Activated CD4-positive, alpha-beta T cell treated with anti-CD3 and anti-CD28 coated beads for 36 hours (primary cell): ENCODE data around the gene NUDT9. TPM values are rescaled to one million over a fixed set of nuclear protein-coding genes. Genes with fewer than 3 reads are reported as not detected.
"Not testable (repeated sequence)": the region's sequence is repeated elsewhere in the genome, so short reads cannot be mapped to it uniquely, and the experiment has no call there.

Source experiments
- ATAC-seq: fragments of 200-7000 bp; cut with Tn5 transposase; one replicate; pipeline ENCODE4 v1.10.0; 2021; ENCODE audit warnings: mild to moderate bottlenecking, moderate library complexity
- CTCF ChIA-PET: fragments of 350-600 bp; sonication (Branson Sonifier 250); formaldehyde crosslinking; loops from one replicate; lab custom pipeline; 2021; ENCODE audit warnings: antibody characterized with exemption; lab: Charles Lee
- POLR2A ChIA-PET: fragments of 350-600 bp; sonication (Branson Sonifier 250); formaldehyde crosslinking; loops from one replicate; lab custom pipeline; 2021; ENCODE audit warnings: antibody characterized with exemption, inconsistent platforms; lab: Charles Lee
- DNase-seq: peaks from one replicate; pipeline ENCODE4 v3.0.0-alpha.2; 2020
- H3K27ac Mint-ChIP-seq: one replicate; pipeline ENCODE4 v1.8.0; 2021; ENCODE audit warnings: mixed read lengths
- H3K27me3 Mint-ChIP-seq: one replicate; pipeline ENCODE4 v1.8.0; 2021; ENCODE audit warnings: mixed read lengths
- H3K36me3 Mint-ChIP-seq: one replicate; pipeline ENCODE4 v1.8.0; 2021; ENCODE audit warnings: low read depth, mixed read lengths
- H3K4me1 Mint-ChIP-seq: one replicate; pipeline ENCODE4 v1.8.0; 2021; ENCODE audit warnings: mixed read lengths
- H3K4me3 Mint-ChIP-seq: one replicate; pipeline ENCODE4 v1.8.0; 2021; ENCODE audit warnings: mild to moderate bottlenecking, moderate library complexity, mixed read lengths
- H3K9me3 Mint-ChIP-seq: one replicate; pipeline ENCODE4 v1.8.0; 2021; ENCODE audit warnings: low read depth, mixed read lengths
- intact Hi-C, 2 experiments: fragments of 100-400 bp; cut with DNase I in 1 of 2; cut with micrococcal nuclease in 1 of 2; formaldehyde crosslinking; loops; one replicate each; pipeline versions ENCODE4 v1.14.2 to v1.15.1; 2022 to 2024; cut with DNase I, micrococcal nuclease
- total RNA-seq, 2 experiments: library from RNA; stranded (reverse); gene quantifications; one replicate each; pipeline ENCODE4 v1.2.3, GENCODE V29; 2021

The NUDT9 gene
- total RNA-seq, 2 experiments from 2014 or later, result 9.8 to 13.3 TPM

- CTCF ChIA-PET, H3K9me3 Mint-ChIP-seq, DNase-seq, H3K36me3 Mint-ChIP-seq, POLR2A ChIA-PET, H3K27me3 Mint-ChIP-seq, ATAC-seq: not testable (repeated sequence)
- H3K4me1 Mint-ChIP-seq, result peaks cover 45% of the 10 kb centered on the region
- H3K27ac Mint-ChIP-seq, result peak overlapping the region; percentile 43
- peak overlapping the region; percentile 86 for H3K4me3 Mint-ChIP-seq
- intact Hi-C loops, result loop anchor here (5.0 to 10.0 kb wide), 5 partner anchors 187 to 1691 kb away; partner anchors contain the start of genes KLHL8 (in 1 of the 2), PKD2 (in 1 of the 2) and TIGD2 (in 1 of the 2)
Observed at GRCh38 chr4:87424099-87424543, 1.7 kb downstream of the NUDT9 start.

DNA sequence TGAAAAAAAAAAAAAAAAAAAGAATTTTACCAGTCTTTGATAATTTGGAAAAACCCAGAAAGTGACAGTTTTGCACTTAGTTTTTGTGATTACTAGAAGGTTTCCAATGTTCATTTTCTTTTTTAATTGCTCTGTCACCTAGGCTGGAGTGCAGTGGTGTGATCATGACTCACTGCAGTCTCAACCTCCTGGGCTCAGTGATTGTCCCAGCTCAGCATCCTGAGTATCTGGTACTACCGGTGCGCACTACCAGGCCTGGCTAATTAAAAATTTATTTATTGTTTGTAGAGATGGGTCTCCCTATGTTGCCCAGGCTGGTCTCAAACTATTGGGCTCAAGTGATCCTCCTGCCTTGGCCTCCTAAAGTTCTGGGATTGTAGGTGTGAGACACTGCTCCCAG is 3.3 kb downstream of the NUDT9 start:
- Mint-ChIP-seq H3K27me3 (no peaks in the 10 kb centered on the region), H3K9me3 (no peaks in the 10 kb centered on the region), H3K4me1 (peaks cover 55% of the 10 kb centered on the region), H3K4me3 (no peak overlapping the region), H3K27ac (no peak overlapping the region), H3K36me3 (no peaks in the 10 kb centered on the region)
- DNase-seq, result peak; percentile 41
- ChIA-PET POLR2A (no interaction called here), CTCF (interaction anchor here (0.6 to 0.7 kb wide), 2 partner anchors 29 to 81 kb away, joined by 3 to 4 read pairs; no protein-coding TSS in a partner anchor)
- no peak for ATAC-seq
- intact Hi-C loops, result loop anchor here in 1 of 2 experiments (10.0 kb wide), 2 partner anchors 421 to 1689 kb away; partner anchors contain the start of gene TIGD2

GRCh38 chr4:87426865-87427517 is 4.6 kb downstream of the NUDT9 start:
- CTCF ChIA-PET, result no interaction called here
- Mint-ChIP-seq H3K4me3 (no peak overlapping the region), H3K36me3 (no peaks in the 10 kb centered on the region), H3K27ac (no peak overlapping the region), H3K9me3 (no peaks in the 10 kb centered on the region), H3K4me1 (peaks cover 55% of the 10 kb centered on the region), H3K27me3 (no peaks in the 10 kb centered on the region)
- DNase-seq, result no peak
- intact Hi-C loops, result loop anchor here in 1 of 2 experiments (10.0 kb wide), 2 partner anchors 422 to 1688 kb away; partner anchors contain the start of gene TIGD2
- POLR2A ChIA-PET, result no interaction called here
- ATAC-seq, result no peak

DNA sequence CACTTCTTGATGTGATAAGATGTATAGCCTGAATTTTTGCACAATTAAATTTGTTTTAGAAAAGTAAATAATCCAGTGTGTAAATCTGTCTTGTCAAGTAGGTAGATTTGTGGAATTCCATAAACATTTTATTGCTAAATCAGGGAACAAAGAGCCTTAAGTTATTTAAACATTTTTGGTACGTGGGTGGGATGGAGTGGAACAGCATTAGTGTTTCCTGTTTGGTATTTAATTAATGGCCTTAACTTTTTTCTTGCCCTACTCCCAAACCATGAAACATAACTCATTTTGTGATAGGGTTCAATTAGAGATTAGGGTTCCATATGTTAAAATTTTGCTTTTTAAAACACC is 5.1 kb downstream of the NUDT9 start:
- DNase-seq, result no peak
- Mint-ChIP-seq H3K4me1 (peaks cover 58% of the 10 kb centered on the region), H3K36me3 (no peaks in the 10 kb centered on the region), H3K27me3 (no peaks in the 10 kb centered on the region), H3K4me3 (no peak overlapping the region), H3K9me3 (no peaks in the 10 kb centered on the region), H3K27ac (no peak overlapping the region)
- ChIA-PET CTCF (no interaction called here), POLR2A (no interaction called here)
- intact Hi-C loops, result loop anchor here in 1 of 2 experiments (10.0 kb wide), 2 partner anchors 423 to 1687 kb away; partner anchors contain the start of gene TIGD2
- ATAC-seq, result no peak

DNA sequence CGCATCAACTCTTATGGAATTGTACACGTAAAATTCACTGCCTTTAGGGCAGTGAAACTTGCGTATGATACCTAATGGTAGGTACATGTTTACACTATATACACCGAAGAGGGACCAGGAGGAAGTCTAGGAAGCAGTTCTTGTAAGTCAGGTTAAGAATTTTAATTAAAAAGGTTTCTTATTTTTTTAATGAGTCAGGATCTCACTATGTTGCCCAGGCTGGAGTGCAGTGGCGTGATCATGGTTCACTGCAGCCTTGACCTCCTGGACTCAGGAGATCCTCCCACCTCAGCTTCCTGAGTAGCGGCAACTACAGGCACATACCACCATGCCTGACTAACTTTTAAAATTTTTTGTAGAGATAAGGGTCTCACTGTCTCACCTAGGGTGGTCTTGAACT is 6.6 kb downstream of the NUDT9 start:
- no peak overlapping the region for H3K4me3 Mint-ChIP-seq
- intact Hi-C loops, result loop anchor here in 1 of 2 experiments (10.0 kb wide), 2 partner anchors 424 to 1686 kb away; partner anchors contain the start of gene TIGD2
- POLR2A ChIA-PET, result no interaction called here
- no peaks in the 10 kb centered on the region for H3K27me3 Mint-ChIP-seq
- H3K9me3 Mint-ChIP-seq, result no peaks in the 10 kb centered on the region
- CTCF ChIA-PET, result no interaction called here
- H3K27ac Mint-ChIP-seq, result no peak overlapping the region
- H3K4me1 Mint-ChIP-seq, result peaks cover 55% of the 10 kb centered on the region
- DNase-seq (no peak), ATAC-seq (no peak)
- H3K36me3 Mint-ChIP-seq, result no peaks in the 10 kb centered on the region

GRCh38 chr4:87430038-87430437 is 7.7 kb downstream of the NUDT9 start:
- no peaks in the 10 kb centered on the region for H3K36me3 Mint-ChIP-seq
- H3K27ac Mint-ChIP-seq, result no peak overlapping the region
- H3K9me3 Mint-ChIP-seq, result no peaks in the 10 kb centered on the region
- ATAC-seq (no peak), DNase-seq (no peak)
- POLR2A ChIA-PET, result no interaction called here
- CTCF ChIA-PET, result no interaction called here
- intact Hi-C loops, result no loop called here
- H3K27me3 Mint-ChIP-seq, result no peaks in the 10 kb centered on the region
- H3K4me1 Mint-ChIP-seq, result peaks cover 47% of the 10 kb centered on the region
- no peak overlapping the region for H3K4me3 Mint-ChIP-seq

GRCh38 chr4:87433342-87433741 is 11.0 kb downstream of the NUDT9 start:
- H3K27me3 Mint-ChIP-seq, result no peaks in the 10 kb centered on the region
- H3K27ac Mint-ChIP-seq, result no peak overlapping the region
- ChIA-PET POLR2A (no interaction called here), CTCF (interaction anchor here (1.2 kb wide), 1 partner anchor 523 kb away, joined by 3 read pairs; no protein-coding TSS in a partner anchor)
- H3K36me3 Mint-ChIP-seq, result peaks cover 13% of the 10 kb centered on the region
- H3K9me3 Mint-ChIP-seq, result no peaks in the 10 kb centered on the region
- no peak for DNase-seq
- H3K4me3 Mint-ChIP-seq, result no peak overlapping the region
- intact Hi-C loops, result no loop called here
- no peak for ATAC-seq
- peaks cover 28% of the 10 kb centered on the region for H3K4me1 Mint-ChIP-seq

DNA sequence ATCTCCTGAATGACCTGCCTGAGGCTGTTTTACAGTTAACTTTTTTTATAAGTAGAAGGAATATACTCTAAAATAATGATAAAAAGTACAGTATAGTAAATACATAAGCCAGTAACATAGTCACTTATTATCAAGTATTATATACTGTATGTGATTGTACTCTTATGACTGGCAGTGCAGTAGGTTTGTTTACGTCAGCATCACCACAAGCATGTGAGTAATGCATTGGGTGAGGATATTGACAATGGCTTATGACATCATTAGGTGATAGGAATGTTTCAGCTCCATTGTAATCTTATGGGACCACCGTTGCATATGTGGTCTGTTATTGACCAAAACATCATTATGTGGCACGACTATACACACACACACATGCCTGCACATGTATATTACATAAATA is 20.5 kb downstream of the NUDT9 start:
- Mint-ChIP-seq H3K9me3 (no peaks in the 10 kb centered on the region), H3K36me3 (peaks cover 24% of the 10 kb centered on the region), H3K4me1 (no peaks in the 10 kb centered on the region), H3K27ac (no peak overlapping the region), H3K4me3 (no peak overlapping the region), H3K27me3 (no peaks in the 10 kb centered on the region)
- ATAC-seq, result no peak
- no peak for DNase-seq
- ChIA-PET POLR2A (no interaction called here), CTCF (interaction anchor here (0.7 kb wide), 1 partner anchor 87 kb away, joined by 3 read pairs; no protein-coding TSS in a partner anchor)
- intact Hi-C loops, result no loop called here

GRCh38 chr4:87444741-87445140 is 22.4 kb downstream of the NUDT9 start:
- Mint-ChIP-seq H3K36me3 (peaks cover 18% of the 10 kb centered on the region), H3K4me1 (no peaks in the 10 kb centered on the region), H3K4me3 (no peak overlapping the region), H3K9me3 (no peaks in the 10 kb centered on the region), H3K27ac (no peak overlapping the region), H3K27me3 (no peaks in the 10 kb centered on the region)
- ChIA-PET CTCF (interaction anchor here (2.2 kb wide), 1 partner anchor 82 kb away, joined by 6 read pairs; no protein-coding TSS in a partner anchor), POLR2A (no interaction called here)
- DNase-seq (no peak), ATAC-seq (no peak)
- intact Hi-C loops, result no loop called here

DNA sequence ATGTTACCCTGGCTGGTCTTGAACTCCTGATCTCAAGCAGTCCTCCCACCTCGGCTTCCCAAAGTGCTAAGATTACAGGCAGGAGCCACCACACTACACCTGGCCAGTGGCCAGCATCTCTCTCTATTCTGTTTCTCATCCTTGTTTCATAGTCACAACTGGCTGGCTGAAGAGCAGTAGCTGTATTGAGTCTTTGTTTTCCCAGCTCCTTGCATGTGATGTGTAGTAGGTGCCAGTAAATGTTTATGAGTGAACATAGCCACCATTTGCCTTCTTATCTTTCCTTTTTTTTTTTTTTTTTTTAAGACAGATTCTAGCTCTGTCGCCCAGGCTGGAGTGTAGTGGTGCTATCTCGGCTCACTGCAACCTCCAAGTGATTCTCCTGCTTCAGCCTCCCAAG is 23.6 kb downstream of the NUDT9 start:
- no peak for DNase-seq
- Mint-ChIP-seq H3K4me1 (no peaks in the 10 kb centered on the region), H3K27me3 (no peaks in the 10 kb centered on the region), H3K4me3 (no peak overlapping the region), H3K36me3 (peaks cover 21% of the 10 kb centered on the region), H3K27ac (no peak overlapping the region), H3K9me3 (no peaks in the 10 kb centered on the region)
- intact Hi-C loops, result no loop called here
- no peak for ATAC-seq
- POLR2A ChIA-PET, result no interaction called here
- CTCF ChIA-PET, result interaction anchor here (0.6 to 2.2 kb wide), 2 partner anchors 83 to 952 kb away, joined by 3 to 6 read pairs; no protein-coding TSS in a partner anchor

GRCh38 chr4:87446375-87446774 is 24.0 kb downstream of the NUDT9 start:
- intact Hi-C loops, H3K4me1 Mint-ChIP-seq, H3K4me3 Mint-ChIP-seq, POLR2A ChIA-PET, H3K9me3 Mint-ChIP-seq, ATAC-seq, DNase-seq, H3K27me3 Mint-ChIP-seq, H3K27ac Mint-ChIP-seq: not testable (repeated sequence)
- peaks cover 24% of the 10 kb centered on the region for H3K36me3 Mint-ChIP-seq
- CTCF ChIA-PET, result interaction anchor here (0.6 kb wide), 1 partner anchor 953 kb away, joined by 3 read pairs; no protein-coding TSS in a partner anchor

DNA sequence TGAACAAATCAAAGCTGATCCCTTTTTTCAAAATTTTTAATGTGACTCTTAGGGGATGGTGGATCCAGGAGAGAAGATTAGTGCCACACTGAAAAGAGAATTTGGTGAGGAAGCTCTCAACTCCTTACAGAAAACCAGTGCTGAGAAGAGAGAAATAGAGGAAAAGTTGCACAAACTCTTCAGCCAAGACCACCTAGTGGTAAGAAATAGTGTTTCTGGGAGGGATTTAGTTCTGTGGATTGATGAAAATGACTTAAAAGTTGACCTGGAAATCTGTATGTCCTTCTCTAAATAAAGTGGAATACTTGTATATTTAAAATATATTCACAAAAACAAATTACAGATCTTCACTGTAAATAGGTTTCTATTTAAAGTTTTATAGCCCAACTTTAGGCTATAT is 29.2 kb downstream of the NUDT9 start:
- Mint-ChIP-seq H3K9me3 (no peaks in the 10 kb centered on the region), H3K27me3 (no peaks in the 10 kb centered on the region), H3K36me3 (peaks cover 21% of the 10 kb centered on the region), H3K4me3 (no peak overlapping the region), H3K4me1 (no peaks in the 10 kb centered on the region), H3K27ac (no peak overlapping the region)
- intact Hi-C loops, result no loop called here
- DNase-seq, result no peak
- ChIA-PET POLR2A (no interaction called here), CTCF (no interaction called here)
- no peak for ATAC-seq
